ENCODE data around the gene BTBD18. TPM values are rescaled to one million over a fixed set of nuclear protein-coding genes. Genes with fewer than 3 reads are reported as not detected.
A peak's percentile ranks its signal among the peaks of the same experiment; 100 is the strongest.

Gene BTBD18
- total and polyA plus RNA-seq, 2 of the 13 experiments (the other 11 are each of a cell fraction or from before 2014, with no cell fraction given), result not detected

DNA sequence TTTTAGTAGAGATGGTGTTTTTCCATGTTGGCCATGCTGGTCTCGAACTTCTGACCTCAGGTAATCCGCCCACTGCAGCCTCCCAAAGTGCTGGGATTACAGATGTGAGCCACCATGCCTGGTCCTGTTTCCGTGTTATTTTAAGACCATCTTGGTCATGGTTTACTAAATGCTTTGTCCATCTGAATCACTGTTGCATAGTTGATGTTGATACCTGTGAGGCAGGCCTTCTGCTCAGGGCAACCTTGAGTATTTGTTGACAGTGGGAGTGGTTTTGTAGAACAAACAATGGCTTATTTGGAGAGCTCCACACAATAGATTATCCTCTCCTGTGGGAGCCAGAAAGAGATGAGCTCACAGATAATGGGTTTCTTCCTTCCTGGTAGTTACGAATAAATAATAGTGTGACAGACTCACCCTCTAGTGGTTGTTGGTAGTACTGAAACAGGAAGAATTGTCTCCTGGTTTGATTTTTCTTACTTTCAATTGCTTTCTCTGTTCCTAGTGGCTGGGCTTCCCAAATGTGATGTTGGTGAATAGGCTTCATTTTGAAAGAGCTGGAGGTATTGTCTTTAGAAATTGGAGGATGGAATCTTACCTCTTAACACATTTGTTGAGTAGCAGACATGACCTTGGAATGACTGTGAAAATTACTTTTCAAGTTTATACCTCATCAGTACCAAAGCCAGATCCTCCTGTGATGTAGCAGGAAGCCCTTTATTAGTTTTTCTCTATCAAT, 49.0 kb upstream of the BTBD18 start (continued):
- TF ChIP-seq GLMP (CRISPR knock-in tag; IDR thresholded peaks at IDR 0.05; ENCODE audit: borderline replicate concordance) (no peak), DNMT1 (CRISPR knock-in tag; IDR thresholded peaks at IDR 0.05) (no peak), ZNF841 (CRISPR knock-in tag; IDR thresholded peaks at IDR 0.05; ENCODE audit: borderline replicate concordance) (no peak), DMTF1 (CRISPR knock-in tag; IDR thresholded peaks at IDR 0.05) (no peak), ZNF83 (CRISPR knock-in tag; IDR thresholded peaks at IDR 0.05; ENCODE audit: borderline replicate concordance) (no peak), ZNF282 (IDR thresholded peaks at IDR 0.05; ENCODE audit: partially characterized antibody) (no peak), ISL2 (CRISPR knock-in tag; IDR thresholded peaks at IDR 0.05) (peak; percentile 86), ZNF598 (CRISPR knock-in tag; IDR thresholded peaks at IDR 0.05; ENCODE audit: borderline replicate concordance) (no peak), FOXC1 (CRISPR knock-in tag; IDR thresholded peaks at IDR 0.05; ENCODE audit: borderline replicate concordance) (no peak), ZNF367 (CRISPR knock-in tag; IDR thresholded peaks at IDR 0.05; ENCODE audit: borderline replicate concordance) (no peak), GTF3A (CRISPR knock-in tag; conservative IDR thresholded peaks at IDR 0.05) (no peak), ARID3A (IDR thresholded peaks at IDR 0.05; ENCODE audit: low read depth, low read length) (peak; percentile 81), FUBP1 (CRISPR knock-in tag; IDR thresholded peaks at IDR 0.05; ENCODE audit: borderline replicate concordance) (no peak)
- TF ChIP-seq, protein P1, sequence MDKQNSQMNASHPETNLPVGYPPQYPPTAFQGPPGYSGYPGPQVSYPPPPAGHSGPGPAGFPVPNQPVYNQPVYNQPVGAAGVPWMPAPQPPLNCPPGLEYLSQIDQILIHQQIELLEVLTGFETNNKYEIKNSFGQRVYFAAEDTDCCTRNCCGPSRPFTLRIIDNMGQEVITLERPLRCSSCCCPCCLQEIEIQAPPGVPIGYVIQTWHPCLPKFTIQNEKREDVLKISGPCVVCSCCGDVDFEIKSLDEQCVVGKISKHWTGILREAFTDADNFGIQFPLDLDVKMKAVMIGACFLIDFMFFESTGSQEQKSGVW (CRISPR knock-in tag; IDR thresholded peaks at IDR 0.05; ENCODE audit: borderline replicate concordance), result no peak
- TF ChIP-seq, protein P2, sequence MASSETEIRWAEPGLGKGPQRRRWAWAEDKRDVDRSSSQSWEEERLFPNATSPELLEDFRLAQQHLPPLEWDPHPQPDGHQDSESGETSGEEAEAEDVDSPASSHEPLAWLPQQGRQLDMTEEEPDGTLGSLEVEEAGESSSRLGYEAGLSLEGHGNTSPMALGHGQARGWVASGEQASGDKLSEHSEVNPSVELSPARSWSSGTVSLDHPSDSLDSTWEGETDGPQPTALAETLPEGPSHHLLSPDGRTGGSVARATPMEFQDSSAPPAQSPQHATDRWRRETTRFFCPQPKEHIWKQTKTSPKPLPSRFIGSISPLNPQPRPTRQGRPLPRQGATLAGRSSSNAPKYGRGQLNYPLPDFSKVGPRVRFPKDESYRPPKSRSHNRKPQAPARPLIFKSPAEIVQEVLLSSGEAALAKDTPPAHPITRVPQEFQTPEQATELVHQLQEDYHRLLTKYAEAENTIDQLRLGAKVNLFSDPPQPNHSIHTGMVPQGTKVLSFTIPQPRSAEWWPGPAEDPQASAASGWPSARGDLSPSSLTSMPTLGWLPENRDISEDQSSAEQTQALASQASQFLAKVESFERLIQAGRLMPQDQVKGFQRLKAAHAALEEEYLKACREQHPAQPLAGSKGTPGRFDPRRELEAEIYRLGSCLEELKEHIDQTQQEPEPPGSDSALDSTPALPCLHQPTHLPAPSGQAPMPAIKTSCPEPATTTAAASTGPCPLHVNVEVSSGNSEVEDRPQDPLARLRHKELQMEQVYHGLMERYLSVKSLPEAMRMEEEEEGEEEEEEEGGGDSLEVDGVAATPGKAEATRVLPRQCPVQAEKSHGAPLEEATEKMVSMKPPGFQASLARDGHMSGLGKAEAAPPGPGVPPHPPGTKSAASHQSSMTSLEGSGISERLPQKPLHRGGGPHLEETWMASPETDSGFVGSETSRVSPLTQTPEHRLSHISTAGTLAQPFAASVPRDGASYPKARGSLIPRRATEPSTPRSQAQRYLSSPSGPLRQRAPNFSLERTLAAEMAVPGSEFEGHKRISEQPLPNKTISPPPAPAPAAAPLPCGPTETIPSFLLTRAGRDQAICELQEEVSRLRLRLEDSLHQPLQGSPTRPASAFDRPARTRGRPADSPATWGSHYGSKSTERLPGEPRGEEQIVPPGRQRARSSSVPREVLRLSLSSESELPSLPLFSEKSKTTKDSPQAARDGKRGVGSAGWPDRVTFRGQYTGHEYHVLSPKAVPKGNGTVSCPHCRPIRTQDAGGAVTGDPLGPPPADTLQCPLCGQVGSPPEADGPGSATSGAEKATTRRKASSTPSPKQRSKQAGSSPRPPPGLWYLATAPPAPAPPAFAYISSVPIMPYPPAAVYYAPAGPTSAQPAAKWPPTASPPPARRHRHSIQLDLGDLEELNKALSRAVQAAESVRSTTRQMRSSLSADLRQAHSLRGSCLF (CRISPR knock-in tag; IDR thresholded peaks at IDR 0.05; ENCODE audit: borderline replicate concordance), result no peak

Measured in HepG2 (cell line).